ENCODE results near the gene CERS6. TPM values are rescaled to one million over a fixed set of nuclear protein-coding genes. Genes with fewer than 3 reads are reported as not detected.

CERS6 gene
- total and polyA plus RNA-seq, 2 experiments from 2014 or later = 7.4 to 35.0 TPM

- no peaks in the 10 kb centered on the region for H3K36me3 Mint-ChIP-seq (ENCODE audit: low read depth)
- peaks cover 7% of the 10 kb centered on the region for H3K9me2 ChIP-seq (ENCODE audit: insufficient read depth)
- no peak overlapping the region for H2AFZ ChIP-seq
- H3K4me3 ChIP-seq = no peak overlapping the region
- no peak overlapping the region for H3K27ac ChIP-seq (ENCODE audit: low read depth)
- H3K27me3 ChIP-seq (ENCODE audit: insufficient read depth) = peaks cover 14% of the 10 kb centered on the region
- H3K9me3 Mint-ChIP-seq = no peaks in the 10 kb centered on the region
- H4K20me1 ChIP-seq (replicated peaks; ENCODE audit: insufficient read depth) = peaks cover 2% of the 10 kb centered on the region; the same call in 1 of the 2 replicates
- H3F3A ChIP-seq (replicated peaks; ENCODE audit: low read depth) = no peaks in the 10 kb centered on the region
- TF ChIP-seq EZH2 (IDR thresholded peaks at IDR 0.05; ENCODE audit: low read depth, unreplicated experiment) = no peak
- no peak for TF ChIP-seq CTCF (conservative IDR thresholded peaks at IDR 0.05; ENCODE audit: low read depth in 2 of 2)
- TF ChIP-seq ZNF114 (CRISPR knock-in tag; IDR thresholded peaks at IDR 0.05) = no peak
- no peak for TF ChIP-seq STAT1 (IDR thresholded peaks at IDR 0.05; ENCODE audit: unreplicated experiment)
- peaks cover 4% of the 10 kb centered on the region for H3K4me1 ChIP-seq (ENCODE audit: insufficient read depth)
- H3K4me1 Mint-ChIP-seq = peaks cover 6% of the 10 kb centered on the region; the same call in 2 of the 3 replicates
- no peak for ATAC-seq
- no peak overlapping the region for H3K27ac Mint-ChIP-seq
- H3K4me3 Mint-ChIP-seq = no peak overlapping the region
- peaks cover 5% of the 10 kb centered on the region for H3K27me3 Mint-ChIP-seq (ENCODE audit: insufficient read depth, low read depth, poor library complexity)
- no peak for DNase-seq (ENCODE audit: low spot score)
- H3K79me2 ChIP-seq (replicated peaks; ENCODE audit: insufficient read depth) = peaks cover 9% of the 10 kb centered on the region
- H3K36me3 ChIP-seq (ENCODE audit: insufficient read depth) = no peaks in the 10 kb centered on the region
- no peak overlapping the region for H3K4me2 ChIP-seq
These were observed 3.3 kb upstream of the CERS6 start for GRCh38 chr2:168452781-168453180.

GRCh38 chr2:168453404-168453803 is 2.7 kb upstream of the CERS6 start:
- no peak overlapping the region for H3K4me3 ChIP-seq
- peaks cover 10% of the 10 kb centered on the region for H3K4me1 ChIP-seq (ENCODE audit: insufficient read depth)
- no peak overlapping the region for H3K4me3 Mint-ChIP-seq
- peaks cover 7% of the 10 kb centered on the region for H3K9me2 ChIP-seq (ENCODE audit: insufficient read depth)
- DNase-seq (ENCODE audit: low spot score) (no peak), ATAC-seq (no peak)
- no peaks in the 10 kb centered on the region for H3K9me3 Mint-ChIP-seq
- no peak overlapping the region for H3K27ac Mint-ChIP-seq
- H3K36me3 Mint-ChIP-seq (ENCODE audit: low read depth) = no peaks in the 10 kb centered on the region
- peaks cover 17% of the 10 kb centered on the region for H3K27me3 ChIP-seq (ENCODE audit: insufficient read depth)
- peaks cover 7% of the 10 kb centered on the region for H4K20me1 ChIP-seq (replicated peaks; ENCODE audit: insufficient read depth)
- no peak overlapping the region for H2AFZ ChIP-seq
- H3K36me3 ChIP-seq (ENCODE audit: insufficient read depth) = no peaks in the 10 kb centered on the region
- no peak overlapping the region for H3K27ac ChIP-seq (ENCODE audit: low read depth)
- H3K79me2 ChIP-seq (replicated peaks; ENCODE audit: insufficient read depth) = peaks cover 15% of the 10 kb centered on the region
- H3F3A ChIP-seq (replicated peaks; ENCODE audit: low read depth) = no peaks in the 10 kb centered on the region
- peaks cover 11% of the 10 kb centered on the region; the same call in 2 of the 3 replicates for H3K4me1 Mint-ChIP-seq
- H3K27me3 Mint-ChIP-seq (ENCODE audit: insufficient read depth, low read depth, poor library complexity) = peaks cover 5% of the 10 kb centered on the region
- no peak overlapping the region for H3K4me2 ChIP-seq
- no peak for TF ChIP-seq JUNB (IDR thresholded peaks at IDR 0.05; ENCODE audit: unreplicated experiment)
- TF ChIP-seq CREB1 (CRISPR knock-in tag; IDR thresholded peaks at IDR 0.05; ENCODE audit: low read depth) = no peak
- TF ChIP-seq ZNF331 (CRISPR knock-in tag; IDR thresholded peaks at IDR 0.05; ENCODE audit: low read depth) = no peak
- TF ChIP-seq NANOG (IDR thresholded peaks at IDR 0.05; ENCODE audit: borderline replicate concordance) = no peak
- TF ChIP-seq EZH2 (IDR thresholded peaks at IDR 0.05; ENCODE audit: low read depth, unreplicated experiment) = no peak
- TF ChIP-seq EZH2phosphoT487 (IDR thresholded peaks at IDR 0.05; ENCODE audit: unreplicated experiment) = no peak
- no peak for TF ChIP-seq POLR2AphosphoS5 (IDR thresholded peaks at IDR 0.05; ENCODE audit: low read depth)
- no peak for TF ChIP-seq ETS1 (IDR thresholded peaks at IDR 0.05)
- TF ChIP-seq ZNF462 (CRISPR knock-in tag; IDR thresholded peaks at IDR 0.05) = no peak
- TF ChIP-seq ZNF114 (CRISPR knock-in tag; IDR thresholded peaks at IDR 0.05) = no peak
